BE2C (cell line): ENCODE measurements around the gene OTUD3.
"Not testable (repeated sequence)": the region's sequence is repeated elsewhere in the genome, so short reads cannot be mapped to it uniquely, and the experiment has no call there.

ENCODE experiments used
- DNase-seq: peaks from one replicate; pipeline ENCODE4 v3.0.0-alpha.2; 2020
- H3K27me3 ChIP-seq: fragments of 250-450 bp; sonication (Bioruptor Pico); 2 replicates; pipeline ENCODE4 v1.5.1; 2020; ENCODE audit warnings: mild to moderate bottlenecking
- H3K36me3 ChIP-seq: fragments of 250-450 bp; sonication (Bioruptor Pico); 2 replicates; pipeline ENCODE4 v1.5.1; 2020; ENCODE audit warnings: mild to moderate bottlenecking
- H3K4me1 ChIP-seq: fragments of 250-450 bp; sonication (Bioruptor Pico); 2 replicates; pipeline ENCODE4 v1.5.1; 2020
- H3K4me3 ChIP-seq: 2 replicates; pipeline ENCODE4 v1.5.1; 2011; ENCODE audit warnings: low read depth, low read length
- H3K9me3 ChIP-seq: fragments of 250-450 bp; sonication (Bioruptor Pico); 2 replicates; pipeline ENCODE4 v1.5.1; 2020
- CTCF ChIP-seq: IDR thresholded peaks from 2 replicates; pipeline ENCODE4 v1.5.1; 2012; ENCODE audit warnings: mild to moderate bottlenecking, low read depth, low read length

Gene OTUD3

DNA sequence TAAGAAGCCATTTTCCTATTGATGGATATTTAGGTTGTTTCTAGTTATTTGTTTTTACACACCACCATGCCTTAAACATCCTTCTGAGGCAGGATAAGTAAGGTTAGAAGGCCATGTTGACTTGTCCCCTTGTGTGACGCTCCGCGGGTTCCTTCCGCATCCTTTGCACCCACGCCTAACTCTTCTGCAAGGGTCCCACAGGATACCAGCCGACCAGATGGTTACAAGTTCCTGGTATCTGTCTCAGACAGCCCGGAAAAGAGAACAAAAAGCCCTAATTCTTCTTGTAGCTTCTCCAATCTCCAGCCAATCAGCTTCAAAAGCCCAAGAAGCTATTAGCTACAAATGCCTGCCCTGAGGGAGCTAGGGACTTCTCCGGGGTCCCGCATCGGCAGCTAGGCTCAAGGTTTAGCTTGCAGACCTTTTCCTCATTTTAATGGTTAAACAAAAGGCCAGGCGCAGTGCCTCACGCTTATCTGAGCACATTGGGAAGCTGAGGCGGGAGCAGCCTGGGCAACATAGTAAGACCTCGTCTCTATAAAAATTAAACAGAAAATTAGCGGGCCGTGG is 4.9 kb upstream of the OTUD3 start:
- Histone ChIP-seq H3K27me3 (no peaks in the 10 kb centered on the region), H3K36me3 (no peaks in the 10 kb centered on the region), H3K4me1 (peaks cover 4% of the 10 kb centered on the region), H3K9me3 (no peaks in the 10 kb centered on the region; the same call in 1 of the 2 replicates), H3K4me3 (no peak overlapping the region)
- no peak for DNase-seq
- TF ChIP-seq CTCF = no peak

GRCh38 chr1:19877821-19878636 is 4.2 kb upstream of the OTUD3 start:
- Histone ChIP-seq H3K9me3 (no peaks in the 10 kb centered on the region; the same call in 1 of the 2 replicates), H3K36me3 (no peaks in the 10 kb centered on the region), H3K27me3 (no peaks in the 10 kb centered on the region), H3K4me1 (peaks cover 4% of the 10 kb centered on the region), H3K4me3 (peak overlapping the region; percentile 41)
- peak; percentile 68 for DNase-seq
- no peak for TF ChIP-seq CTCF

GRCh38 chr1:19878637-19878985 is 3.6 kb upstream of the OTUD3 start:
- no peaks in the 10 kb centered on the region for H3K27me3 ChIP-seq
- DNase-seq = no peak
- no peaks in the 10 kb centered on the region for H3K36me3 ChIP-seq
- no peak for TF ChIP-seq CTCF
- H3K9me3 ChIP-seq = no peaks in the 10 kb centered on the region; the same call in 1 of the 2 replicates
- H3K4me1 ChIP-seq = peaks cover 4% of the 10 kb centered on the region
- no peak overlapping the region for H3K4me3 ChIP-seq

- no peak for TF ChIP-seq CTCF
- Histone ChIP-seq H3K36me3 (no peaks in the 10 kb centered on the region), H3K9me3 (no peaks in the 10 kb centered on the region; the same call in 1 of the 2 replicates), H3K4me3 (no peak overlapping the region), H3K4me1 (peaks cover 4% of the 10 kb centered on the region), H3K27me3 (no peaks in the 10 kb centered on the region)
- no peak for DNase-seq
Measured at GRCh38 chr1:19879227-19879626, 3.0 kb upstream of the OTUD3 start.

- DNase-seq = no peak
- Histone ChIP-seq H3K4me1 (peaks cover 4% of the 10 kb centered on the region), H3K36me3 (no peaks in the 10 kb centered on the region), H3K27me3 (no peaks in the 10 kb centered on the region), H3K9me3 (no peaks in the 10 kb centered on the region; the same call in 1 of the 2 replicates), H3K4me3 (no peak overlapping the region)
- no peak for TF ChIP-seq CTCF
Measured at GRCh38 chr1:19879661-19880060, 2.5 kb upstream of the OTUD3 start.

GRCh38 chr1:19880841-19881240 is 1.4 kb upstream of the OTUD3 start:
- not testable (repeated sequence) for H3K36me3 ChIP-seq, DNase-seq, H3K9me3 ChIP-seq, H3K4me1 ChIP-seq, H3K4me3 ChIP-seq, H3K27me3 ChIP-seq
